Measurements from ENCODE around the gene IGFBP7.
A peak's percentile ranks its signal among the peaks of the same experiment; 100 is the strongest.

The IGFBP7 gene

GRCh38 chr4:57129477-57129876 lies 19.3 kb upstream of the IGFBP7 start:
- no peak for FAIRE-seq

GRCh38 chr4:57127361-57127760 lies 17.2 kb upstream of the IGFBP7 start:
- FAIRE-seq = no peak

- FAIRE-seq = no peak
These were observed 15.8 kb upstream of the IGFBP7 start for GRCh38 chr4:57125996-57126395.

GRCh38 chr4:57124145-57124544 lies 14.0 kb upstream of the IGFBP7 start:
- FAIRE-seq = no peak

- no peak for FAIRE-seq
These were observed 12.8 kb upstream of the IGFBP7 start for GRCh38 chr4:57122959-57123358.

GRCh38 chr4:57119054-57119651 lies 9.0 kb upstream of the IGFBP7 start:
- no peak for FAIRE-seq

- FAIRE-seq = no peak
These were observed 7.3 kb upstream of the IGFBP7 start for GRCh38 chr4:57117491-57117890.

GRCh38 chr4:57116245-57116644 lies 6.1 kb upstream of the IGFBP7 start:
- FAIRE-seq = no peak

GRCh38 chr4:57114973-57115372 lies 4.8 kb upstream of the IGFBP7 start:
- no peak for FAIRE-seq

- no peak for FAIRE-seq
These were observed 3.7 kb upstream of the IGFBP7 start for GRCh38 chr4:57113870-57114269.

- FAIRE-seq = no peak
These were observed 691 bp upstream of the IGFBP7 start for GRCh38 chr4:57110640-57111511.

GRCh38 chr4:57109411-57109846 lies 756 bp downstream of the IGFBP7 start:
- no peak for FAIRE-seq

- no peak for FAIRE-seq
These were observed 4.0 kb downstream of the IGFBP7 start for GRCh38 chr4:57106181-57106580.

GRCh38 chr4:57104706-57105560 lies 5.3 kb downstream of the IGFBP7 start:
- no peak for FAIRE-seq

GRCh38 chr4:57103051-57103450 lies 7.1 kb downstream of the IGFBP7 start:
- no peak for FAIRE-seq

- peak; percentile 17 for FAIRE-seq
These were observed 8.0 kb downstream of the IGFBP7 start for GRCh38 chr4:57102050-57102624.

- no peak for FAIRE-seq
These were observed 9.1 kb downstream of the IGFBP7 start for GRCh38 chr4:57100979-57101651.

- FAIRE-seq = no peak
These were observed 10.8 kb downstream of the IGFBP7 start for GRCh38 chr4:57099363-57099762.

- no peak for FAIRE-seq
These were observed 11.2 kb downstream of the IGFBP7 start for GRCh38 chr4:57098941-57099340.

- no peak for FAIRE-seq
These were observed 11.8 kb downstream of the IGFBP7 start for GRCh38 chr4:57098415-57098814.

GRCh38 chr4:57097711-57098110 lies 12.5 kb downstream of the IGFBP7 start:
- FAIRE-seq = no peak

- FAIRE-seq = no peak
These were observed 14.2 kb downstream of the IGFBP7 start for GRCh38 chr4:57095956-57096355.

- FAIRE-seq = no peak
These were observed 14.9 kb downstream of the IGFBP7 start for GRCh38 chr4:57095245-57095644.
